NT2/D1 (cell line): ENCODE data around the gene LRRC61.
"Not testable (repeated sequence)": the region's sequence is repeated elsewhere in the genome, so short reads cannot be mapped to it uniquely, and the experiment has no call there.

ENCODE experiments used
- YY1 ChIP-seq: IDR thresholded peaks from 2 replicates; pipeline ENCODE4 v1.6.1; 2011; ENCODE audit not compliant: insufficient read length, insufficient read depth
- ZNF274 ChIP-seq: IDR thresholded peaks from 2 replicates; pipeline ENCODE4 v1.6.1; 2011; ENCODE audit warnings: mild to moderate bottlenecking, low read depth, low read length

GRCh38 chr7:150276132-150276695 is 46.9 kb upstream of the LRRC61 start:
- TF ChIP-seq YY1, ZNF274: not testable (repeated sequence)
